Activated T-cell treated with anti-CD3 and anti-CD28 coated beads, Interleukin-2, amount 50 U/mL, for 72 hours (primary cell): Measurements from ENCODE around the gene AANAT. TPM values are rescaled to one million over a fixed set of nuclear protein-coding genes. Genes with fewer than 3 reads are reported as not detected.

Source experiments
- ATAC-seq, 2 donors: fragments of 150-1000 bp; cut with Tn5 transposase; replicated peaks in 1 of 2; 2 replicates each; pipeline ENCODE4 v1.10.0; 2021; ENCODE audit warnings: moderate library complexity in 2 of 2, mild to moderate bottlenecking in 1 of 2
- DNase-seq, 2 donors: peaks; one replicate each; pipeline ENCODE4 v3.0.0; 2021 to 2022; ENCODE audit warnings: mixed read lengths in 1 of 2
- H3K27ac Mint-ChIP-seq: one replicate; pipeline ENCODE4 v1.8.0; 2022; ENCODE audit warnings: mild to moderate bottlenecking, moderate library complexity, mixed read lengths
- H3K27me3 Mint-ChIP-seq: one replicate; pipeline ENCODE4 v1.8.0; 2022; ENCODE audit warnings: low read depth, mixed read lengths
- H3K36me3 Mint-ChIP-seq, 2 donors: one replicate each; pipeline ENCODE4 v1.8.0; 2022; ENCODE audit warnings: mixed read lengths in 2 of 2, mild to moderate bottlenecking in 1 of 2; ENCODE audit not compliant: insufficient read depth in 2 of 2
- H3K4me1 Mint-ChIP-seq: one replicate; pipeline ENCODE4 v1.8.0; 2022; ENCODE audit warnings: low read depth, mixed read lengths
- H3K4me3 Mint-ChIP-seq, 2 donors: one replicate each; pipeline ENCODE4 v1.8.0; 2022; ENCODE audit warnings: mild to moderate bottlenecking in 2 of 2, mixed read lengths in 2 of 2, moderate library complexity in 2 of 2
- H3K9me3 Mint-ChIP-seq, 2 donors: one replicate each; pipeline ENCODE4 v1.8.0; 2022; ENCODE audit warnings: mixed read lengths in 2 of 2
- total RNA-seq, 2 donors: library from RNA; stranded (reverse); gene quantifications; one replicate each; pipeline ENCODE4 v1.2.3, GENCODE V29; 2022

Gene AANAT
- total RNA-seq, 2 donors from 2014 or later, result not detected

DNA sequence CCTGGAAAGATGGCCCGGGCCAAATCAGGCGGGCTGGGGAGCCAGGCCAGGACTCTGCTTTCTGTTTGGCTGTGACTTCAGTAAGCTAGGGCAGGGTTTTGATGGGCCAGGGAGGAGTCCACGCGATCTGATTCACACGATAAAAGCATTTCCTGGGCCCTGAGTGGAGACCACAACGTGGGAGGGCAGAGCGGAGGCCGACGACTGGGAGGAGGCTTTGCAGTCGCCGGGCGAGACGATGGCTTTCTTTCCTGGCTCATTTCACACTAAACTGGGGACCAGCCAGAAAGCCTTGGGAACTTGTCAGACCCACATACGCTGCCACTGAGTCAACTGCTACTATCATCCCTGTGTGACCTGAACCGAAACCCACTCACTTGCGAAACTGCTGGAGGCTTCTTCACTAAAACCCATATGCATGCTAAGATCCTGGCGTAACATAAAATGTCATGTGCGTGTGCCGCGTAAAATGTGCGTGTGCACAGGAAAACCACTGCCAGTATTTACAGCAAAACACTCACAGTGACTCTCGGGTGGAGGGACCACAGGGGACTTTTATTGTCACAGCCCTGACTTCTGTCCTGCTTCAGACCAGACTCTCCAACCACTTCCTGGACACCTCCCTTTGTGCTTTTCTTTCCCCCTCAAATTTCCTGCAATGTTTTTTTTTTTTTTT is 48.0 kb downstream of the AANAT start:
- Mint-ChIP-seq H3K4me1 (peaks cover 54% of the 10 kb centered on the region), H3K36me3 (no peaks in the 10 kb centered on the region)
- peak; percentile 86 to 91 for DNase-seq

DNA sequence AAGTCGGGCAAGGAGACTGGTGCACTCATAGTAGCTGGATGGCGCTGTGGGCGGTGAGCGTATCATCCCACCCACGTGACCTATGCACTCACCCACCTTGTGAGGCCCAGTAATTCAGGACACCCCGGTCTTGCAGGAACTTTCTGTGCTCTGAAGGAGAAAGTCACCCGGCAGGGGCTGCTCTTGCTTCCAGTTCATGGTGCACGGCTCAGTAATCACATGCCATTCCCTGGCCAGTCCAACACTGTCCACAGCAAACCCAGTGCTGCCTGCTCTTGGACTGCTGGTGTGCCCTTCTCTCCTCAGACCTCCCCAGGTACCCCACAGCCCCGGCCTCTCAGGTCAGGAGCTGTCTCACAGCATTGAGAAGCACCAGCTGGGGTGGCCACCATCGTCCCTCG is 50.2 kb downstream of the AANAT start:
- Mint-ChIP-seq H3K4me1 (peaks cover 44% of the 10 kb centered on the region), H3K27me3 (no peaks in the 10 kb centered on the region), H3K4me3 (peak overlapping the region in 1 of 2 donors; percentile 23), H3K9me3 (no peaks in the 10 kb centered on the region), H3K27ac (no peak overlapping the region), H3K36me3 (no peaks in the 10 kb centered on the region)
- ATAC-seq, result no peak
- DNase-seq, result no peak

More for the DNA sequence above, 48.0 kb downstream of the AANAT start:
- peak; percentile 91 for ATAC-seq
- Mint-ChIP-seq H3K27ac (peak overlapping the region; percentile 95), H3K9me3 (no peaks in the 10 kb centered on the region), H3K4me3 (peak overlapping the region; percentile 53 to 80), H3K27me3 (no peaks in the 10 kb centered on the region)

DNA sequence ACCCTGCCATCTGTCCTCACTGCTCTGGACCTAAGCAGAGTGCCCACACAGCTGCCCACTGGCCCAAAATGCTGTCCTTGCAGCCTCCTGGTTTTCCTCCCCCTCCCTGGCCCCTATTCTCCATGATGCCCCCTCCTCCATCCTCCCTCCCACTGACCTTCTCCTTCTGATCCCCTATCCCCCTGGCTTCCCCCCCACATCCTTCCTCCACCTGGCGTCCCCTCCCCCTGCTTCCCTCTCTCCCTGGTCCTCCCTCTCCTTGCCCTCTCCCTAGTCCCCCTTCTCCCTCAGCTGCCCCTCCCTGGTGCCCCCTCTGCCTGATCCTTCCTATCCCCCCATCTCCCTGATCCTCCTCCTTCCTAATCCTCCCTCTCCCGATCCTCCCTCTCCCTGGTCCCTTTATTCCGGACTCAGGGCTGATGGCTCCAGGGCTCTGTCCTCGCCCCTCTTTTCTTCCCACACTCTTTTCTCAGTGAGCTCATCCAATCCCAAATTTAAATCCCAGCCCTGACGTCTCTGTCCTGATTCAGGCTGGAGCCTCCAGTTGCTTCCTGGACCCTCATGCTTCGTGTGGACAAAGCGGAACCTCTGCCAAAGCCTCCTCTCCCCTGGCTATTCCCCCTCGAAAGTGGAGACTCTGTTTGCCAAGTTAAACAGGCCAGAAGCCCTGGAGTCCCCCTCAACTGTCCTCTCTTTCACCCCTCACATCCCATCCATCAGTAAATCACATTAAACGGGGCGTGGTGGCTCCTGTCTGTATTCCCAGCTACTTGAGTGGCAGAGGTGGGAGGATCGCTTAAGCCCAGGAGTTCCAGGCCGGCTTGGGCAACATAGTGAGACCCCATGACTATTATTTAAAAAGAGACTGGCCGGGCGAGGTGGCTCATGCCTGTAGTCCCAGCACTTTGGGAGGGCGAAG is 51.9 kb downstream of the AANAT start:
- DNase-seq (no peak), ATAC-seq (no peak)
- Mint-ChIP-seq H3K27ac (no peak overlapping the region), H3K4me1 (peaks cover 40% of the 10 kb centered on the region), H3K36me3 (no peaks in the 10 kb centered on the region), H3K4me3 (no peak overlapping the region), H3K9me3 (no peaks in the 10 kb centered on the region), H3K27me3 (no peaks in the 10 kb centered on the region)

Other genes starting within 250 kb of the AANAT start
- gene RNF157, start 227.1 kb upstream of the AANAT start, total RNA-seq, result 100 to 1,000 TPM in 1 of 2 donors, 10 to 100 TPM in 1; 91.9 to 100 TPM
- gene UBALD2, start 202.3 kb upstream of the AANAT start, total RNA-seq, result 100 to 1,000 TPM; 629 to 707 TPM
- 1 to 10 TPM; 3.1 to 4.5 TPM for gene QRICH2, start 159.3 kb upstream of the AANAT start, total RNA-seq
- 10 to 100 TPM; 46.4 to 52.6 TPM for gene PRPSAP1, start 113.7 kb upstream of the AANAT start, total RNA-seq
- 10 to 100 TPM; 11.6 to 13.9 TPM for gene SPHK1, start 83.0 kb upstream of the AANAT start, total RNA-seq
- gene UBE2O, start 14.5 kb upstream of the AANAT start, total RNA-seq, result 10 to 100 TPM; 21.5 to 22.8 TPM
- gene RHBDF2, start 33.8 kb downstream of the AANAT start, total RNA-seq, result 10 to 100 TPM; 38.7 to 39.0 TPM
- under 1 TPM in 1 of 2 donors, not detected in 1; 0.44 TPM for gene CYGB, start 70.1 kb downstream of the AANAT start, total RNA-seq
- gene PRCD, start 72.4 kb downstream of the AANAT start, total RNA-seq, result 1 to 10 TPM; 1.1 to 1.5 TPM
- gene ST6GALNAC2, start 118.3 kb downstream of the AANAT start, total RNA-seq, result 1 to 10 TPM; 1.0 to 1.2 TPM
- 1 to 10 TPM in 1 of 2 donors, under 1 TPM in 1; 0.44 to 1.8 TPM for gene ST6GALNAC1, start 176.2 kb downstream of the AANAT start, total RNA-seq
- gene MXRA7, start 243.4 kb downstream of the AANAT start, total RNA-seq, result 10 to 100 TPM; 17.4 to 21.8 TPM